Activated CD8-positive, alpha-beta T cell treated with anti-CD3 and anti-CD28 coated beads for 36 hours (primary cell): ENCODE data around the gene PSD2. TPM values are rescaled to one million over a fixed set of nuclear protein-coding genes. Genes with fewer than 3 reads are reported as not detected.
"Not testable (repeated sequence)": the region's sequence is repeated elsewhere in the genome, so short reads cannot be mapped to it uniquely, and the experiment has no call there.

ENCODE experiments used
- ATAC-seq: fragments of 200-7000 bp; cut with Tn5 transposase; one replicate; pipeline ENCODE4 v1.10.0; 2021; ENCODE audit warnings: mild to moderate bottlenecking, moderate library complexity
- CTCF ChIA-PET: fragments of 350-600 bp; sonication (Branson Sonifier 250); formaldehyde crosslinking; loops from one replicate; lab custom pipeline; 2021; ENCODE audit warnings: antibody characterized with exemption; lab: Charles Lee
- POLR2A ChIA-PET: fragments of 350-600 bp; sonication (Branson Sonifier 250); formaldehyde crosslinking; loops from one replicate; lab custom pipeline; 2021; ENCODE audit warnings: antibody characterized with exemption; lab: Charles Lee
- DNase-seq: peaks from one replicate; pipeline ENCODE4 v3.0.0-alpha.2; 2020
- H3K27ac Mint-ChIP-seq: one replicate; pipeline ENCODE4 v1.8.0; 2021; ENCODE audit warnings: mild to moderate bottlenecking, mixed read lengths
- H3K27me3 Mint-ChIP-seq: one replicate; pipeline ENCODE4 v1.8.0; 2021; ENCODE audit warnings: mixed read lengths
- H3K36me3 Mint-ChIP-seq: one replicate; pipeline ENCODE4 v1.8.0; 2021; ENCODE audit warnings: low read depth, mixed read lengths
- H3K4me1 Mint-ChIP-seq: one replicate; pipeline ENCODE4 v1.8.0; 2021; ENCODE audit warnings: low read depth, mixed read lengths
- H3K4me3 Mint-ChIP-seq: one replicate; pipeline ENCODE4 v1.8.0; 2021; ENCODE audit warnings: mild to moderate bottlenecking, moderate library complexity, mixed read lengths
- H3K9me3 Mint-ChIP-seq: one replicate; pipeline ENCODE4 v1.8.0; 2021; ENCODE audit warnings: mixed read lengths
- CTCF ChIP-seq: fragments of 200-600 bp; IDR thresholded peaks from one replicate; pipeline ENCODE4 v1.8.0; 2022; ENCODE audit warnings: antibody characterized with exemption, mild to moderate bottlenecking
- intact Hi-C: fragments of 100-400 bp; cut with micrococcal nuclease; formaldehyde crosslinking; loops from one replicate; pipeline ENCODE4 v1.10.0; 2022
- total RNA-seq, 2 experiments: library from RNA; stranded (reverse); gene quantifications; one replicate each; pipeline ENCODE4 v1.2.3, GENCODE V29; 2021

The PSD2 gene
- total RNA-seq, 2 experiments from 2014 or later, result 0.14 TPM; not detected in 1

GRCh38 chr5:139788294-139788910, 7.2 kb upstream of the PSD2 start:
- CTCF ChIA-PET, result interaction anchor here (0.9 to 6.8 kb wide), 15 partner anchors 9 to 181 kb away, joined by 3 to 186 read pairs (median 17); no protein-coding TSS in a partner anchor

GRCh38 chr5:139789116-139789844, 6.3 kb upstream of the PSD2 start:
- no peak for TF ChIP-seq CTCF
- CTCF ChIA-PET, result interaction anchor here (0.9 to 6.8 kb wide), 7 partner anchors 9 to 180 kb away, joined by 3 to 186 read pairs (median 29); no protein-coding TSS in a partner anchor
- peaks cover 16% of the 10 kb centered on the region for H3K27me3 Mint-ChIP-seq
- H3K4me3 Mint-ChIP-seq, result no peak overlapping the region
- ATAC-seq (no peak), DNase-seq (no peak)
- intact Hi-C loops, result no loop called here
- POLR2A ChIA-PET, result no interaction called here
- H3K27ac Mint-ChIP-seq, result no peak overlapping the region
- no peaks in the 10 kb centered on the region for H3K9me3 Mint-ChIP-seq
- H3K36me3 Mint-ChIP-seq, result no peaks in the 10 kb centered on the region
- no peaks in the 10 kb centered on the region for H3K4me1 Mint-ChIP-seq

More at GRCh38 chr5:139788294-139788910, 7.2 kb upstream of the PSD2 start:
- Mint-ChIP-seq H3K4me1 (no peaks in the 10 kb centered on the region), H3K4me3 (no peak overlapping the region), H3K27me3 (peaks cover 13% of the 10 kb centered on the region), H3K27ac (no peak overlapping the region), H3K9me3 (no peaks in the 10 kb centered on the region), H3K36me3 (no peaks in the 10 kb centered on the region)
- no peak for TF ChIP-seq CTCF
- ATAC-seq, result no peak
- POLR2A ChIA-PET, result no interaction called here
- no peak for DNase-seq
- intact Hi-C loops, result no loop called here

GRCh38 chr5:139789845-139790189, 5.8 kb upstream of the PSD2 start:
- Mint-ChIP-seq H3K27ac (no peak overlapping the region), H3K4me1 (no peaks in the 10 kb centered on the region), H3K4me3 (no peak overlapping the region), H3K36me3 (no peaks in the 10 kb centered on the region), H3K27me3 (peaks cover 21% of the 10 kb centered on the region), H3K9me3 (no peaks in the 10 kb centered on the region)
- ATAC-seq (no peak), DNase-seq (no peak)
- intact Hi-C loops, result loop anchor here (5.0 kb wide), 1 partner anchor 367 kb away; no protein-coding TSS in a partner anchor
- TF ChIP-seq CTCF, result no peak
- POLR2A ChIA-PET, result no interaction called here
- CTCF ChIA-PET, result interaction anchor here (1.1 to 6.8 kb wide), 6 partner anchors 9 to 179 kb away, joined by 3 to 186 read pairs (median 32); no protein-coding TSS in a partner anchor

- POLR2A ChIA-PET, result no interaction called here
- intact Hi-C loops, result loop anchor here (5.0 kb wide), 1 partner anchor 365 kb away; no protein-coding TSS in a partner anchor
- H3K4me1 Mint-ChIP-seq, result no peaks in the 10 kb centered on the region
- H3K36me3 Mint-ChIP-seq, result no peaks in the 10 kb centered on the region
- ATAC-seq, result no peak
- CTCF ChIA-PET, result interaction anchor here (1.2 to 6.8 kb wide), 5 partner anchors 17 to 177 kb away, joined by 4 to 121 read pairs (median 9); no protein-coding TSS in a partner anchor
- no peak for TF ChIP-seq CTCF
- no peak overlapping the region for H3K27ac Mint-ChIP-seq
- no peaks in the 10 kb centered on the region for H3K9me3 Mint-ChIP-seq
- no peak overlapping the region for H3K4me3 Mint-ChIP-seq
- no peak for DNase-seq
- H3K27me3 Mint-ChIP-seq, result peaks cover 25% of the 10 kb centered on the region
Measured at GRCh38 chr5:139792218-139792617, 3.4 kb upstream of the PSD2 start.

- ChIA-PET POLR2A (interaction anchor here (0.8 kb wide), 1 partner anchor 55 kb away, joined by 3 read pairs; no protein-coding TSS in a partner anchor), CTCF (interaction anchor here (0.8 to 4.6 kb wide), 6 partner anchors 13 to 176 kb away, joined by 3 to 56 read pairs (median 6); no protein-coding TSS in a partner anchor)
- not testable (repeated sequence) for H3K27ac Mint-ChIP-seq, H3K36me3 Mint-ChIP-seq, DNase-seq, H3K9me3 Mint-ChIP-seq, H3K4me3 Mint-ChIP-seq, H3K4me1 Mint-ChIP-seq, ATAC-seq
- H3K27me3 Mint-ChIP-seq, result peaks cover 30% of the 10 kb centered on the region
- intact Hi-C loops, result loop anchor here (5.0 kb wide), 1 partner anchor 365 kb away; no protein-coding TSS in a partner anchor
Measured at GRCh38 chr5:139792655-139793054, 3.0 kb upstream of the PSD2 start.
